ENCODE data around the gene SHISA9. TPM values are rescaled to one million over a fixed set of nuclear protein-coding genes. Genes with fewer than 3 reads are reported as not detected.

SHISA9 gene
- polyA plus RNA-seq, 2 of the 4 experiments (the other 2 are of a cell fraction), result 0.16 TPM; not detected in 1

DNA sequence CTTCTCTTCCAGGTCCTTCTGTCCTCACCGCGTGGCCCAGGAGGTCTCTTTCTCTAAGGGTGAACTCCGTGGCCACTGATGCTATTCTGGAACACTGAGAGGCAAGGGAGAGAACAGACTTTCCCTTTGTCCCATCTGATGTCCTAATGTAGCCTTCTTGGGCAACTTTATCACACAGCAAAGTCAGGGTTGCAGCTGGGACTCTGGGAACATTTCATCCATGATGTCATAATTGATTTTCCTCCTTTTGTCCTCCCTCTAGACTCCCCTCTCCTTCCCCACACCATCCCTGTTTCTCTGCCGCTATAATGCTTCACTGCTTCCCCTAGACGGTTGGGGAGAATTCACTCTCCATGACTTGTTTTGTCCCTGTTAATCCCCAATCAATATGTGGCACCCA, 201.0 kb downstream of the SHISA9 start (continued):
- TF ChIP-seq HOXA7 (CRISPR knock-in tag; IDR thresholded peaks at IDR 0.05), result no peak

DNA sequence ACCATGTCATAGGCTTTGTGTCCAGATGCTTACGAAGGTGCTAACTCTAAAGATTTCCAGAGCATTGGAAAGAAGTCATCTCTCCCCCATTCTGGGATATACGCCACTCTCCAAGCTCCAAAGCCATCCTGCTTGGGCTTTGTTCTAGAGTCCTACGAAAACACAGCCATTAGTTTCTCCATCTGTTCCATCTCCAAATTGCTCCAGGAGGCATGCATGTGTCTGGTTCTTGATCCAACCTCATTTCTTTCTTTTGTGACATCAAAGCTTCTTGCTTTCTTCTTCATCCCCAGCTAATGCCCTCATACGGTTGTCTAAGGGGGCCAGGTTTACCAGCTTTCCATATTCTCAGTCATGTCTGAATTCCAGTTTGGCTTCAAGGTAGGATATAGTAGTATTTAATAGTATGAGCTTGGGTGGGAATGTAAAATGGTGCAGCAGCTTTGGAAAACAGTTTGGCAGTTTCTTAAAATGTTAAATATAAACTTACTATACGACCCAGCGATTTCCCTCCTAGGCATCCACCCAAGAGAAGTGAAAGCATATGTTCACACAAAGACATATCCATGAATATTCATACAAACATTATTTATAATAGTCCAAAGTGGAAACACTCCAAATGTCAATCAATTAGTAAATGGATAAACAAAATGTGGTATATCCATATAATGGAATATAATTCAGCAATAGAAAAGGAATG, 202.6 kb downstream of the SHISA9 start:
- no peak overlapping the region for H3K4me2 ChIP-seq
- FAIRE-seq, result no peak
- ATAC-seq, result no peak
- no peak for TF ChIP-seq CBX2 (IDR thresholded peaks at IDR 0.05; ENCODE audit: borderline replicate concordance, low read depth)
- no peak for TF ChIP-seq TP53 (CRISPR knock-in tag; IDR thresholded peaks at IDR 0.05)
- no peak for TF ChIP-seq RCOR1 (IDR thresholded peaks at IDR 0.05; ENCODE audit: low read depth, low read length)
- TF ChIP-seq FOSB (CRISPR knock-in tag; IDR thresholded peaks at IDR 0.05), result no peak
- no peak for TF ChIP-seq JUNB (IDR thresholded peaks at IDR 0.05)
- TF ChIP-seq MAZ (IDR thresholded peaks at IDR 0.05; ENCODE audit: borderline replicate concordance, low read depth, low read length), result no peak
- TF ChIP-seq RAD21 (conservative IDR thresholded peaks at IDR 0.05 in 1 of 2, IDR thresholded peaks at IDR 0.05 in 1 of 2), result no peak
- TF ChIP-seq, protein P1, sequence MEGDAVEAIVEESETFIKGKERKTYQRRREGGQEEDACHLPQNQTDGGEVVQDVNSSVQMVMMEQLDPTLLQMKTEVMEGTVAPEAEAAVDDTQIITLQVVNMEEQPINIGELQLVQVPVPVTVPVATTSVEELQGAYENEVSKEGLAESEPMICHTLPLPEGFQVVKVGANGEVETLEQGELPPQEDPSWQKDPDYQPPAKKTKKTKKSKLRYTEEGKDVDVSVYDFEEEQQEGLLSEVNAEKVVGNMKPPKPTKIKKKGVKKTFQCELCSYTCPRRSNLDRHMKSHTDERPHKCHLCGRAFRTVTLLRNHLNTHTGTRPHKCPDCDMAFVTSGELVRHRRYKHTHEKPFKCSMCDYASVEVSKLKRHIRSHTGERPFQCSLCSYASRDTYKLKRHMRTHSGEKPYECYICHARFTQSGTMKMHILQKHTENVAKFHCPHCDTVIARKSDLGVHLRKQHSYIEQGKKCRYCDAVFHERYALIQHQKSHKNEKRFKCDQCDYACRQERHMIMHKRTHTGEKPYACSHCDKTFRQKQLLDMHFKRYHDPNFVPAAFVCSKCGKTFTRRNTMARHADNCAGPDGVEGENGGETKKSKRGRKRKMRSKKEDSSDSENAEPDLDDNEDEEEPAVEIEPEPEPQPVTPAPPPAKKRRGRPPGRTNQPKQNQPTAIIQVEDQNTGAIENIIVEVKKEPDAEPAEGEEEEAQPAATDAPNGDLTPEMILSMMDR (IDR thresholded peaks at IDR 0.05), result no peak
- TF ChIP-seq NPAS2 (CRISPR knock-in tag; IDR thresholded peaks at IDR 0.05; ENCODE audit: borderline replicate concordance), result no peak
- TF ChIP-seq, protein P2, sequence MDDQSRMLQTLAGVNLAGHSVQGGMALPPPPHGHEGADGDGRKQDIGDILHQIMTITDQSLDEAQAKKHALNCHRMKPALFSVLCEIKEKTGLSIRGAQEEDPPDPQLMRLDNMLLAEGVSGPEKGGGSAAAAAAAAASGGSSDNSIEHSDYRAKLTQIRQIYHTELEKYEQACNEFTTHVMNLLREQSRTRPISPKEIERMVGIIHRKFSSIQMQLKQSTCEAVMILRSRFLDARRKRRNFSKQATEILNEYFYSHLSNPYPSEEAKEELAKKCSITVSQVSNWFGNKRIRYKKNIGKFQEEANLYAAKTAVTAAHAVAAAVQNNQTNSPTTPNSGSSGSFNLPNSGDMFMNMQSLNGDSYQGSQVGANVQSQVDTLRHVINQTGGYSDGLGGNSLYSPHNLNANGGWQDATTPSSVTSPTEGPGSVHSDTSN (IDR thresholded peaks at IDR 0.05), result no peak
- no peak for TF ChIP-seq EHMT2 (IDR thresholded peaks at IDR 0.05; ENCODE audit: low read depth)
- no peak for TF ChIP-seq RARB (CRISPR knock-in tag; IDR thresholded peaks at IDR 0.05)
- TF ChIP-seq RFX5 (IDR thresholded peaks at IDR 0.05), result no peak
- TF ChIP-seq ESRRA (IDR thresholded peaks at IDR 0.05; ENCODE audit: borderline replicate concordance, low read length), result no peak
- no peak for TF ChIP-seq CHD2 (IDR thresholded peaks at IDR 0.05; ENCODE audit: low read length, partially characterized antibody)
- TF ChIP-seq, protein P3, sequence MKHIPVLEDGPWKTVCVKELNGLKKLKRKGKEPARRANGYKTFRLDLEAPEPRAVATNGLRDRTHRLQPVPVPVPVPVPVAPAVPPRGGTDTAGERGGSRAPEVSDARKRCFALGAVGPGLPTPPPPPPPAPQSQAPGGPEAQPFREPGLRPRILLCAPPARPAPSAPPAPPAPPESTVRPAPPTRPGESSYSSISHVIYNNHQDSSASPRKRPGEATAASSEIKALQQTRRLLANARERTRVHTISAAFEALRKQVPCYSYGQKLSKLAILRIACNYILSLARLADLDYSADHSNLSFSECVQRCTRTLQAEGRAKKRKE (CRISPR knock-in tag; IDR thresholded peaks at IDR 0.05; ENCODE audit: low read depth), result no peak
- TF ChIP-seq HOXA7 (CRISPR knock-in tag; IDR thresholded peaks at IDR 0.05), result no peak
- TF ChIP-seq ZSCAN20 (CRISPR knock-in tag; IDR thresholded peaks at IDR 0.05), result no peak
- TF ChIP-seq, protein P4, sequence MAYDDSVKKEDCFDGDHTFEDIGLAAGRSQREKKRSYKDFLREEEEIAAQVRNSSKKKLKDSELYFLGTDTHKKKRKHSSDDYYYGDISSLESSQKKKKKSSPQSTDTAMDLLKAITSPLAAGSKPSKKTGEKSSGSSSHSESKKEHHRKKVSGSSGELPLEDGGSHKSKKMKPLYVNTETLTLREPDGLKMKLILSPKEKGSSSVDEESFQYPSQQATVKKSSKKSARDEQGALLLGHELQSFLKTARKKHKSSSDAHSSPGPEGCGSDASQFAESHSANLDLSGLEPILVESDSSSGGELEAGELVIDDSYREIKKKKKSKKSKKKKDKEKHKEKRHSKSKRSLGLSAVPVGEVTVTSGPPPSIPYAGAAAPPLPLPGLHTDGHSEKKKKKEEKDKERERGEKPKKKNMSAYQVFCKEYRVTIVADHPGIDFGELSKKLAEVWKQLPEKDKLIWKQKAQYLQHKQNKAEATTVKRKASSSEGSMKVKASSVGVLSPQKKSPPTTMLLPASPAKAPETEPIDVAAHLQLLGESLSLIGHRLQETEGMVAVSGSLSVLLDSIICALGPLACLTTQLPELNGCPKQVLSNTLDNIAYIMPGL (CRISPR knock-in tag; IDR thresholded peaks at IDR 0.05; ENCODE audit: borderline replicate concordance), result no peak
- TF ChIP-seq ZNF302 (CRISPR knock-in tag; IDR thresholded peaks at IDR 0.05), result no peak
- no peak overlapping the region for H3K4me3 ChIP-seq
- H3K9me3 ChIP-seq, result no peaks in the 10 kb centered on the region; the same call in 2 of the 3 replicates
- H3K27ac ChIP-seq, result no peak overlapping the region
- DNase-seq (ENCODE audit: low read depth in 1 of 2, low spot score in 1 of 2), result no peak
- ChIA-PET POLR2A (no interaction called here), CTCF (no interaction called here)
- 17% methylated on average over 6 of the region's 6 CpGs for WGBS (ENCODE audit: missing lambda C conversion rate)
- H3K4me1 ChIP-seq, result no peaks in the 10 kb centered on the region

All from A549 (cell line).